GM23338 (cell line): ENCODE results near the gene DNAH6.

Experiments
- EZH2 ChIP-seq: fragments of 200-600 bp; sonication (generic); IDR thresholded peaks from one replicate; pipeline ENCODE4 v1.8.0; 2017; ENCODE audit warnings: antibody characterized with exemption, mild to moderate bottlenecking, low read depth; ENCODE audit not compliant: unreplicated experiment
- EZH2phosphoT487 ChIP-seq: fragments of 200-600 bp; sonication (generic); IDR thresholded peaks from one replicate; pipeline ENCODE4 v1.8.1; 2018; ENCODE audit warnings: antibody characterized with exemption; ENCODE audit not compliant: unreplicated experiment
- NANOG ChIP-seq: IDR thresholded peaks from 2 replicates; pipeline ENCODE4 v1.6.1; 2016; ENCODE audit warnings: antibody characterized with exemption, borderline replicate concordance
- POLR2AphosphoS5 ChIP-seq: IDR thresholded peaks from 2 replicates; pipeline ENCODE4 v1.6.1; 2016; ENCODE audit warnings: antibody characterized with exemption, low read depth
- TF ChIP-seq, protein P1 (sequence below), 2 experiments: fragments of 200-600 bp in 1 of 2; sonication (generic) in 1 of 2; conservative IDR thresholded peaks; 2 replicates each; pipeline versions ENCODE4 v1.5.1 to v1.6.1; 2016 to 2017; ENCODE audit warnings: antibody characterized with exemption in 2 of 2, low read depth in 2 of 2, mild to moderate bottlenecking in 2 of 2, moderate library complexity in 1 of 2
- TF ChIP-seq, protein P2 (sequence below): IDR thresholded peaks from one replicate; pipeline ENCODE4 v1.6.1; 2018; ENCODE audit warnings: antibody characterized with exemption; ENCODE audit not compliant: unreplicated experiment

DNA sequence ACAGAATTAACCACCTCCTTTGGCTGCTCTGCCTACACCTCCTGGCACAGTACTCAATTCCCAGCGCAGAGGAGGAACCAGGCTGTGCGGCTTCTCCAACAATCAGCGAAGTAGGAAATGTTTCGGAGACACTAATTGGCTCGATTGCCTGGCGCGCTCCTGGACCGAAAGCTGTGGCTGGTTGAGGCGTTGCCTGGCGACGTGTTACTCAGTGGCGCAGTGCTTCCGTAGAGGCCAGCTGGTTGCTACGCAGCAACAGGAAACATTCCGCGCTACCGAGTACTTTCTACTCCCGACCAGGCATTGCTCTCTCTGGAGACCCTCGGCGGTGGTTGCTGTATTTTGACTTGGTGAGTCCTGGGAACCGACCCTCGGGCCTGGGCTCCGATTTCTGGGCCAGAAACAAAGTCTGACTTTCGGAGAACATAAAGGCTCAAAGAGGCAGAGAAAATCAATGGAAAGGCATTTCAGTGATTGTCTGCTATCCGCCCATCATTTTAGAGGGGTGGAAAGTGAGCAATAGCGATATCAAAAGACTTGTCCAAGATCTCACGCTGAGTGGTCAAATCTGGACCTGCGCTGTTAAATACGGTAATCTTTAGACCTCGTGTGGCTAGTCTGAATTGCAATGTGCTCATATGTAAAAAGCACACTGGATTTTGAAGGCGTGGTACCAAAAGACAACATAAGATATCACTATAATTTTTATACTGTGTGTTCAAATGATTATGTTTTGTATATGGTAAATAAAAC lies at the start of gene DNAH6:
- TF ChIP-seq, protein P1, sequence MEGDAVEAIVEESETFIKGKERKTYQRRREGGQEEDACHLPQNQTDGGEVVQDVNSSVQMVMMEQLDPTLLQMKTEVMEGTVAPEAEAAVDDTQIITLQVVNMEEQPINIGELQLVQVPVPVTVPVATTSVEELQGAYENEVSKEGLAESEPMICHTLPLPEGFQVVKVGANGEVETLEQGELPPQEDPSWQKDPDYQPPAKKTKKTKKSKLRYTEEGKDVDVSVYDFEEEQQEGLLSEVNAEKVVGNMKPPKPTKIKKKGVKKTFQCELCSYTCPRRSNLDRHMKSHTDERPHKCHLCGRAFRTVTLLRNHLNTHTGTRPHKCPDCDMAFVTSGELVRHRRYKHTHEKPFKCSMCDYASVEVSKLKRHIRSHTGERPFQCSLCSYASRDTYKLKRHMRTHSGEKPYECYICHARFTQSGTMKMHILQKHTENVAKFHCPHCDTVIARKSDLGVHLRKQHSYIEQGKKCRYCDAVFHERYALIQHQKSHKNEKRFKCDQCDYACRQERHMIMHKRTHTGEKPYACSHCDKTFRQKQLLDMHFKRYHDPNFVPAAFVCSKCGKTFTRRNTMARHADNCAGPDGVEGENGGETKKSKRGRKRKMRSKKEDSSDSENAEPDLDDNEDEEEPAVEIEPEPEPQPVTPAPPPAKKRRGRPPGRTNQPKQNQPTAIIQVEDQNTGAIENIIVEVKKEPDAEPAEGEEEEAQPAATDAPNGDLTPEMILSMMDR (conservative IDR thresholded peaks at IDR 0.05; ENCODE audit: low read depth in 2 of 2), result no peak
- no peak for TF ChIP-seq EZH2
- TF ChIP-seq EZH2phosphoT487, result no peak
- TF ChIP-seq NANOG, result no peak
- TF ChIP-seq, protein P2, sequence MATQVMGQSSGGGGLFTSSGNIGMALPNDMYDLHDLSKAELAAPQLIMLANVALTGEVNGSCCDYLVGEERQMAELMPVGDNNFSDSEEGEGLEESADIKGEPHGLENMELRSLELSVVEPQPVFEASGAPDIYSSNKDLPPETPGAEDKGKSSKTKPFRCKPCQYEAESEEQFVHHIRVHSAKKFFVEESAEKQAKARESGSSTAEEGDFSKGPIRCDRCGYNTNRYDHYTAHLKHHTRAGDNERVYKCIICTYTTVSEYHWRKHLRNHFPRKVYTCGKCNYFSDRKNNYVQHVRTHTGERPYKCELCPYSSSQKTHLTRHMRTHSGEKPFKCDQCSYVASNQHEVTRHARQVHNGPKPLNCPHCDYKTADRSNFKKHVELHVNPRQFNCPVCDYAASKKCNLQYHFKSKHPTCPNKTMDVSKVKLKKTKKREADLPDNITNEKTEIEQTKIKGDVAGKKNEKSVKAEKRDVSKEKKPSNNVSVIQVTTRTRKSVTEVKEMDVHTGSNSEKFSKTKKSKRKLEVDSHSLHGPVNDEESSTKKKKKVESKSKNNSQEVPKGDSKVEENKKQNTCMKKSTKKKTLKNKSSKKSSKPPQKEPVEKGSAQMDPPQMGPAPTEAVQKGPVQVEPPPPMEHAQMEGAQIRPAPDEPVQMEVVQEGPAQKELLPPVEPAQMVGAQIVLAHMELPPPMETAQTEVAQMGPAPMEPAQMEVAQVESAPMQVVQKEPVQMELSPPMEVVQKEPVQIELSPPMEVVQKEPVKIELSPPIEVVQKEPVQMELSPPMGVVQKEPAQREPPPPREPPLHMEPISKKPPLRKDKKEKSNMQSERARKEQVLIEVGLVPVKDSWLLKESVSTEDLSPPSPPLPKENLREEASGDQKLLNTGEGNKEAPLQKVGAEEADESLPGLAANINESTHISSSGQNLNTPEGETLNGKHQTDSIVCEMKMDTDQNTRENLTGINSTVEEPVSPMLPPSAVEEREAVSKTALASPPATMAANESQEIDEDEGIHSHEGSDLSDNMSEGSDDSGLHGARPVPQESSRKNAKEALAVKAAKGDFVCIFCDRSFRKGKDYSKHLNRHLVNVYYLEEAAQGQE, result no peak
- no peak for TF ChIP-seq POLR2AphosphoS5
